A549 (cell line): ENCODE results near the gene BDNF. TPM values are rescaled to one million over a fixed set of nuclear protein-coding genes. Genes with fewer than 3 reads are reported as not detected.

Experiments
- ATAC-seq, 2 experiments: fragments of 200-7000 bp in 1 of 2; fragments of >200 bp in 1 of 2; cut with Nextera tagmentation in 1 of 2; cut with Tn5 transposase in 1 of 2; 3 replicates each; pipeline versions ENCODE4 v1.8.0 to v1.9.1; 2018 to 2020; ENCODE audit warnings: mild to moderate bottlenecking in 1 of 2, moderate library complexity in 1 of 2
- CTCF ChIA-PET: fragments of 300-600 bp; sonication (Branson Sonifier 250); formaldehyde crosslinking; extraction: SDS; loops from one replicate; lab custom pipeline; 2021; ENCODE audit warnings: antibody characterized with exemption, inconsistent platforms; lab: Yijun Ruan, JAX
- POLR2A ChIA-PET: fragments of 350-600 bp; formaldehyde crosslinking; extraction: SDS; loops from one replicate; lab custom pipeline; 2021; ENCODE audit warnings: antibody characterized with exemption, inconsistent platforms; lab: Yijun Ruan, JAX
- DNase-seq, 2 experiments: peaks; one replicate each; pipeline versions ENCODE4 v3.0.0 to v3.0.0-alpha.2; 2011 to 2016; ENCODE audit warnings: low read depth in 1 of 2, low spot score in 1 of 2
- FAIRE-seq: peaks from 2 replicates; lab custom pipeline; 2011; peaks lifted over from hg19 to GRCh38; lab: Jason Lieb, UNC
- H3K27ac ChIP-seq, 2 experiments: fragments of >200 bp; sonication (Bioruptor Twin); formaldehyde crosslinking; 3 replicates each; pipeline ENCODE4 v1.5.1; 2016 to 2017
- H3K4me1 ChIP-seq: fragments of >200 bp; sonication (Bioruptor Twin); formaldehyde crosslinking; 3 replicates; pipeline ENCODE4 v1.6.1; 2016
- H3K4me2 ChIP-seq: fragments of >200 bp; sonication (Bioruptor Twin); formaldehyde crosslinking; 3 replicates; pipeline ENCODE4 v1.6.1; 2016
- H3K4me3 ChIP-seq: fragments of >200 bp; sonication (Bioruptor Twin); formaldehyde crosslinking; 3 replicates; pipeline ENCODE4 v1.5.1; 2016
- H3K9me3 ChIP-seq: fragments of >200 bp; sonication (Bioruptor Twin); formaldehyde crosslinking; 3 replicates; pipeline ENCODE4 v1.6.1; 2016
- EHF ChIP-seq: fragments of 250-450 bp; sonication (Bioruptor Pico); IDR thresholded peaks from 2 replicates; pipeline ENCODE4 v1.5.0; 2020; ENCODE audit warnings: mild to moderate bottlenecking
- JUNB ChIP-seq: fragments of >200 bp; sonication (Bioruptor Twin); formaldehyde crosslinking; IDR thresholded peaks from 2 replicates; pipeline ENCODE4 v1.6.1; 2016
- NR3C1 ChIP-seq: fragments of >200 bp; sonication (Bioruptor Twin); formaldehyde crosslinking; IDR thresholded peaks from 3 replicates; pipeline ENCODE4 v1.6.1; 2017
- PHF8 ChIP-seq: fragments of 200-600 bp; sonication (generic); IDR thresholded peaks from 2 replicates; pipeline ENCODE4 v1.6.1; 2016; ENCODE audit warnings: low read depth, mild to moderate bottlenecking, antibody characterized with exemption, moderate library complexity, borderline replicate concordance
- SREBF2 ChIP-seq: fragments of 450-650 bp; IDR thresholded peaks from 2 replicates; pipeline ENCODE4 v1.6.1; 2014; ENCODE audit warnings: mild to moderate bottlenecking, moderate library complexity
- WGBS: methylation state at CpG from one replicate; pipeline ENCODE4 v1.1.6; 2017; ENCODE audit errors: missing lambda C conversion rate; 5-methylcytosine and 5-hydroxymethylcytosine counted together
- polyA plus RNA-seq, 4 experiments: library from polyadenylated mRNA; depleted of rRNA in 3 of 4; stranded (reverse); fragments of >200 nt; fragmentation: RNase III in 1 of 4; extraction: RNeasy Plus Mini Kit Qiagen cat#74134 plus additional on column Dnase treatment in 1 of 4; gene quantifications; 2 replicates in 3 of 4; 3 replicates in 1 of 4; pipeline ENCODE4 v1.2.3, GENCODE V29; 2011 to 2017
- TF ChIP-seq, protein P1 (sequence below): fragments of 250-450 bp; sonication (Bioruptor Pico); IDR thresholded peaks from 2 replicates; pipeline ENCODE4 v1.5.0; 2021; ENCODE audit warnings: mild to moderate bottlenecking, moderate library complexity, borderline replicate concordance
- TF ChIP-seq, protein P2 (sequence below): fragments of >200 bp; sonication (Bioruptor Twin); formaldehyde crosslinking; IDR thresholded peaks from 2 replicates; pipeline ENCODE4 v1.6.1; 2016
- TF ChIP-seq, protein P3 (sequence below): fragments of 200-600 bp; sonication (generic); IDR thresholded peaks from 2 replicates; pipeline ENCODE4 v1.6.1; 2016; ENCODE audit warnings: antibody characterized with exemption, mild to moderate bottlenecking, moderate library complexity
- TF ChIP-seq, protein P4 (sequence below): fragments of >200 bp; sonication (Bioruptor Twin); formaldehyde crosslinking; IDR thresholded peaks from 3 replicates; pipeline ENCODE4 v1.5.1; 2016
- TF ChIP-seq, protein P5 (sequence below): fragments of 250-450 bp; sonication (Bioruptor Pico); IDR thresholded peaks from 2 replicates; pipeline ENCODE4 v1.5.0; 2020; ENCODE audit warnings: low read depth, mild to moderate bottlenecking, moderate library complexity

BDNF gene
- polyA plus RNA-seq, 2 of the 4 experiments (the other 2 are of a cell fraction) = 16.4 to 33.7 TPM

DNA sequence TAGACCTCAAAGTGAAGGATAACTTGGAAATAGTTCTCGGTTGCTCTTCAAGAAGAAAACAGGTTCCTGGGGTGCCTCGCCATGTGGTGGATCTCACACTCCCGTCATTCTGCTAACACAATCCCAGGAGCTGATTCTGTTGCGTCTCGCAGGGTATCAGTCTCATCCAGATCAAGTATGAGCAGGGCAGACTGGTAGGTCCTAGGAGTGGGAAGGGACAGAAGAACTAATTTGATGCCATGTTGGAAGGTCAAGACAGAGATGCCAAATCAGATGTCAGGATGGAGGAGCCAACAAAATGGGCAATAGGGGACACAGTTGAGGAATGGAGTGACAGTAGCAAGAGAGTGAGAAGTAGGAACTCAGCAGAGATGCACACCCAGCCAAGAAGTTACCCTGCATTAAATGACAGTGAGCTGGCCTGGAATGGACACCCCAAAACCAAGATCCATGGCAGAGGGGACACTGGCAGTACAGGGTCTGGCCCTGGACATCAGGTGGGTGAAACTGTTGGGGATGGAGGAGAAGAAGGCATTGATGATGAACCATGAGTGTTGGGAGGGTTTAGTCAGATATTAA lies 76.2 kb downstream of the BDNF start (continued):
- TF ChIP-seq, protein P1, sequence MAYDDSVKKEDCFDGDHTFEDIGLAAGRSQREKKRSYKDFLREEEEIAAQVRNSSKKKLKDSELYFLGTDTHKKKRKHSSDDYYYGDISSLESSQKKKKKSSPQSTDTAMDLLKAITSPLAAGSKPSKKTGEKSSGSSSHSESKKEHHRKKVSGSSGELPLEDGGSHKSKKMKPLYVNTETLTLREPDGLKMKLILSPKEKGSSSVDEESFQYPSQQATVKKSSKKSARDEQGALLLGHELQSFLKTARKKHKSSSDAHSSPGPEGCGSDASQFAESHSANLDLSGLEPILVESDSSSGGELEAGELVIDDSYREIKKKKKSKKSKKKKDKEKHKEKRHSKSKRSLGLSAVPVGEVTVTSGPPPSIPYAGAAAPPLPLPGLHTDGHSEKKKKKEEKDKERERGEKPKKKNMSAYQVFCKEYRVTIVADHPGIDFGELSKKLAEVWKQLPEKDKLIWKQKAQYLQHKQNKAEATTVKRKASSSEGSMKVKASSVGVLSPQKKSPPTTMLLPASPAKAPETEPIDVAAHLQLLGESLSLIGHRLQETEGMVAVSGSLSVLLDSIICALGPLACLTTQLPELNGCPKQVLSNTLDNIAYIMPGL = no peak

DNA sequence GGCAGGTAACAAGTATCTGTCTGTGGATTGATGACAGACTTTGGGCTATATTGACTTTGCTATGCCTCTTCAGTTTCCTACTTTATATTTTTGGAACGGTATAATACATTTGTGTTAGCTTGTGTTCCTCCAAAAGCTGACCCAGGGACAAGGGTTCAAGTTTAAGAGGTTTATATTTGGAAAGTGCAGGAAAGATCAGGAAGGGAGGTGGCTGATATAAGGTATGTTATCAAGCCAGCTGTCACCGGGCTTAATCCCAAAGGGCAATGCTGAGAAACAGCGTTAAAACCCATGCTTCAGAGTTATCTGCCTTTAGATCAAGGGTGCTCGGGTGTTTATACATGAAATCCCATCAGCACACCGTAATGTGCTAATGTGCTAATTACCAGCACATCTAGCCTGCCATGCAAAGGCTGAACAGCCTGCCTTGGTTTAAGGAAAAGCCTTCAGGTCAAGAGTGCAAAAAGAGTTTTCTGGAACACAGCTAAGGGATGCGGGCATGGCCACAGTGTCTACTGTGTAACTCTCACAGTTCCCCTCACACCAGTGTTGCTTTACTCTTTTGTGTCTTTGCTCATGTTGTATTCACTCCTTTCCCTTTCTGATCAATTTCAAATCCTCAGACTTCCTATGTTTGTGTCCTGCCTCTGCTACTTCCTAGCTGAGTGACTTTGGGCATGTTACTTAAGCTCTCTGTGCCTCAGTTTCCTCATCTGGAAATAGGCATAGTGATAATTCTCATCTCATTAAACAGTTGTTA lies 77.5 kb downstream of the BDNF start:
- no peaks in the 10 kb centered on the region for H3K4me1 ChIP-seq
- no peak overlapping the region for H3K27ac ChIP-seq
- no peaks in the 10 kb centered on the region for H3K9me3 ChIP-seq
- ChIA-PET CTCF (no interaction called here), POLR2A (no interaction called here)
- H3K4me2 ChIP-seq = no peak overlapping the region
- WGBS = 36% methylated on average over 6 of the region's 6 CpGs
- FAIRE-seq = no peak
- no peak for DNase-seq
- TF ChIP-seq SREBF2 = no peak
- TF ChIP-seq PHF8 = no peak
- TF ChIP-seq, protein P2, sequence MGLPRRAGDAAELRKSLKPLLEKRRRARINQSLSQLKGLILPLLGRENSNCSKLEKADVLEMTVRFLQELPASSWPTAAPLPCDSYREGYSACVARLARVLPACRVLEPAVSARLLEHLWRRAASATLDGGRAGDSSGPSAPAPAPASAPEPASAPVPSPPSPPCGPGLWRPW = no peak
- no peak for TF ChIP-seq JUNB
- H3K4me3 ChIP-seq = no peak overlapping the region
- ATAC-seq = no peak

DNA sequence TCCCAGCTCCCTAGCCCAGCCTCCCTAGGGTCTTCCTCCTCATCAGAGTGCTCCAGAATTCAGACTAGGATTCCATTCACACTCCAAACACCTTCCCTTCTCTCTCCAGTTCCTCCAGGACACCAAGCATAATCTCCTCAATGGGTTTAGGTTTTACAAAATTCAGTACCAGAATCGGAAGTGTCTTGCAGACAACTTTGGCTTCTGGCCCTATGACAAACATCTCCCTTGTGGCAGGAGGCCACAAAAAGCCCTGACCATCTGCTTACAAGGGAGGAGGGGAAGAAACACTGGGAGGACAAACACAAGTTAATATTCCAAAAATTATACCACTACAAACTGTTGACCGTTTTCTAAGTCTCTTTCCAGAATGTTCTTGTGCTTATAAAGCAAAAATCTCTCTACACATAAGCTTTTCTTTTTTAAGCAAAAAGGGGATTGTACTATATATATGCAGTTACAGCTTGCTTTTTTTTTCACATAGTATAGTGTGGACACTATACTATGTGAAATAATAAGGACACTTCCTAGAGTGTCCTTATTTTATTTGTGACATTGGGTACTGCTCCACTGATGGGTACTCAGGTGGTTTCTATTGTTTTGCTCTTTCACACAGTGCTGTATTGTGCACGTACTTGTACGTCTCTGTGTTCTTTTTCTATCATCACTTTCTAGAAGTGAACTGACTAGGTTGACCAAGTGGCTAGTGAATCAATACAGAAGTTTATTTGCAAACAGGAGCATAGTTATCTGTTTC lies 78.7 kb downstream of the BDNF start:
- POLR2A ChIA-PET = no interaction called here
- TF ChIP-seq, protein P1 = no peak
- TF ChIP-seq, protein P3, sequence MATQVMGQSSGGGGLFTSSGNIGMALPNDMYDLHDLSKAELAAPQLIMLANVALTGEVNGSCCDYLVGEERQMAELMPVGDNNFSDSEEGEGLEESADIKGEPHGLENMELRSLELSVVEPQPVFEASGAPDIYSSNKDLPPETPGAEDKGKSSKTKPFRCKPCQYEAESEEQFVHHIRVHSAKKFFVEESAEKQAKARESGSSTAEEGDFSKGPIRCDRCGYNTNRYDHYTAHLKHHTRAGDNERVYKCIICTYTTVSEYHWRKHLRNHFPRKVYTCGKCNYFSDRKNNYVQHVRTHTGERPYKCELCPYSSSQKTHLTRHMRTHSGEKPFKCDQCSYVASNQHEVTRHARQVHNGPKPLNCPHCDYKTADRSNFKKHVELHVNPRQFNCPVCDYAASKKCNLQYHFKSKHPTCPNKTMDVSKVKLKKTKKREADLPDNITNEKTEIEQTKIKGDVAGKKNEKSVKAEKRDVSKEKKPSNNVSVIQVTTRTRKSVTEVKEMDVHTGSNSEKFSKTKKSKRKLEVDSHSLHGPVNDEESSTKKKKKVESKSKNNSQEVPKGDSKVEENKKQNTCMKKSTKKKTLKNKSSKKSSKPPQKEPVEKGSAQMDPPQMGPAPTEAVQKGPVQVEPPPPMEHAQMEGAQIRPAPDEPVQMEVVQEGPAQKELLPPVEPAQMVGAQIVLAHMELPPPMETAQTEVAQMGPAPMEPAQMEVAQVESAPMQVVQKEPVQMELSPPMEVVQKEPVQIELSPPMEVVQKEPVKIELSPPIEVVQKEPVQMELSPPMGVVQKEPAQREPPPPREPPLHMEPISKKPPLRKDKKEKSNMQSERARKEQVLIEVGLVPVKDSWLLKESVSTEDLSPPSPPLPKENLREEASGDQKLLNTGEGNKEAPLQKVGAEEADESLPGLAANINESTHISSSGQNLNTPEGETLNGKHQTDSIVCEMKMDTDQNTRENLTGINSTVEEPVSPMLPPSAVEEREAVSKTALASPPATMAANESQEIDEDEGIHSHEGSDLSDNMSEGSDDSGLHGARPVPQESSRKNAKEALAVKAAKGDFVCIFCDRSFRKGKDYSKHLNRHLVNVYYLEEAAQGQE = no peak
- TF ChIP-seq NR3C1 (no peak), EHF (CRISPR knock-in tag) (no peak)
- TF ChIP-seq, protein P4, sequence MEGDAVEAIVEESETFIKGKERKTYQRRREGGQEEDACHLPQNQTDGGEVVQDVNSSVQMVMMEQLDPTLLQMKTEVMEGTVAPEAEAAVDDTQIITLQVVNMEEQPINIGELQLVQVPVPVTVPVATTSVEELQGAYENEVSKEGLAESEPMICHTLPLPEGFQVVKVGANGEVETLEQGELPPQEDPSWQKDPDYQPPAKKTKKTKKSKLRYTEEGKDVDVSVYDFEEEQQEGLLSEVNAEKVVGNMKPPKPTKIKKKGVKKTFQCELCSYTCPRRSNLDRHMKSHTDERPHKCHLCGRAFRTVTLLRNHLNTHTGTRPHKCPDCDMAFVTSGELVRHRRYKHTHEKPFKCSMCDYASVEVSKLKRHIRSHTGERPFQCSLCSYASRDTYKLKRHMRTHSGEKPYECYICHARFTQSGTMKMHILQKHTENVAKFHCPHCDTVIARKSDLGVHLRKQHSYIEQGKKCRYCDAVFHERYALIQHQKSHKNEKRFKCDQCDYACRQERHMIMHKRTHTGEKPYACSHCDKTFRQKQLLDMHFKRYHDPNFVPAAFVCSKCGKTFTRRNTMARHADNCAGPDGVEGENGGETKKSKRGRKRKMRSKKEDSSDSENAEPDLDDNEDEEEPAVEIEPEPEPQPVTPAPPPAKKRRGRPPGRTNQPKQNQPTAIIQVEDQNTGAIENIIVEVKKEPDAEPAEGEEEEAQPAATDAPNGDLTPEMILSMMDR = no peak
- TF ChIP-seq, protein P5, sequence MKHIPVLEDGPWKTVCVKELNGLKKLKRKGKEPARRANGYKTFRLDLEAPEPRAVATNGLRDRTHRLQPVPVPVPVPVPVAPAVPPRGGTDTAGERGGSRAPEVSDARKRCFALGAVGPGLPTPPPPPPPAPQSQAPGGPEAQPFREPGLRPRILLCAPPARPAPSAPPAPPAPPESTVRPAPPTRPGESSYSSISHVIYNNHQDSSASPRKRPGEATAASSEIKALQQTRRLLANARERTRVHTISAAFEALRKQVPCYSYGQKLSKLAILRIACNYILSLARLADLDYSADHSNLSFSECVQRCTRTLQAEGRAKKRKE (CRISPR knock-in tag) = no peak
- Histone ChIP-seq H3K4me2 (no peak overlapping the region), H3K4me3 (no peak overlapping the region), H3K4me1 (no peaks in the 10 kb centered on the region), H3K9me3 (no peaks in the 10 kb centered on the region), H3K27ac (no peak overlapping the region)
- FAIRE-seq (no peak), ATAC-seq (no peak), DNase-seq (no peak)
- 39% methylated on average over 4 of the region's 4 CpGs for WGBS
- CTCF ChIA-PET = no interaction called here
